Measurements from ENCODE around the gene CA7.

DNA sequence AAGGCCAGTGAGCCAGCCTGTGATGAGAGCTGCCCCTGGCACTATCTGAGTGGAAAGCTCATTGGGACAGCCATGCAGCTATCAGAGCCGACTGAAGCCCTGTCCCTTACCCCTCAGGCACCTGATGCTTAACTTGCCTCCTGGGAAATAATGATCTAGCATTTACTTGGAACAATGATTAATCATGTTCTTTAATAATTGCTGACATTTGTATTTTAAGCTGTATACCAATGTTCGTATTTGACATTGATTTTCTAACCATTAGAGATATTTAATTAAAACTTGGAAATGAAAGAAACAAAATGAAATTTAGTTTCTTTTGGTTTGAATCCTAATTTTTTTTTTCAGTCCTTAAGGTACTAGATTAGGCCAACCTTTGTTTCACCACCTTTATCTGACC is 46.6 kb downstream of the CA7 start:
- no peak for TF ChIP-seq FOXP2 (optimal IDR thresholded peaks at IDR 0.05; ENCODE audit: control extremely low read depth, extremely low read length, insufficient read depth)
- no peak for TF ChIP-seq POLR2AphosphoS5 (IDR thresholded peaks at IDR 0.05; ENCODE audit: borderline replicate concordance, low read depth, low read length)

Measured in SK-N-MC (cell line).